DND-41 (cell line): Measurements from ENCODE around the gene MON1A.

Experiments
- ATAC-seq: fragments of 200-7000 bp; cut with Tn5 transposase; 3 replicates; pipeline ENCODE4 v1.9.1; 2021; ENCODE audit warnings: low read depth; ENCODE audit not compliant: insufficient read depth
- DNase-seq: peaks from one replicate; pipeline ENCODE4 v3.0.0-alpha.2; 2020
- H2AFZ ChIP-seq: 2 replicates; pipeline ENCODE4 v1.6.0; 2012; ENCODE audit warnings: low read depth, low read length
- H3K27ac ChIP-seq: 2 replicates; pipeline ENCODE4 v1.5.1; 2012; ENCODE audit warnings: low read length, inconsistent platforms
- H3K27me3 ChIP-seq: fragments of 200-600 bp; sonication (generic); 2 replicates; pipeline ENCODE4 v1.6.0; 2012; ENCODE audit warnings: low read length, mild to moderate bottlenecking, inconsistent platforms; ENCODE audit not compliant: insufficient read depth, poor library complexity
- H3K36me3 ChIP-seq: 2 replicates; pipeline ENCODE4 v1.5.1; 2012; ENCODE audit warnings: low read length, inconsistent platforms; ENCODE audit not compliant: insufficient read depth
- H3K4me1 ChIP-seq: 2 replicates; pipeline ENCODE4 v1.5.1; 2012; ENCODE audit warnings: mild to moderate bottlenecking, low read length; ENCODE audit not compliant: insufficient read depth
- H3K4me2 ChIP-seq: 2 replicates; pipeline ENCODE4 v1.6.0; 2012; ENCODE audit warnings: mild to moderate bottlenecking, moderate library complexity, low read length, inconsistent platforms; ENCODE audit not compliant: insufficient read depth
- H3K4me3 ChIP-seq, 2 experiments: fragments of 200-600 bp in 1 of 2; shearing (Covaris generic) in 1 of 2; 2 replicates each; pipeline ENCODE4 v1.5.1; 2012 to 2016; ENCODE audit warnings: inconsistent platforms in 2 of 2, low read length in 2 of 2, mild to moderate bottlenecking in 2 of 2, low read depth in 1 of 2, moderate library complexity in 1 of 2
- H3K79me2 ChIP-seq: 2 replicates; pipeline ENCODE4 v1.6.0; 2012; ENCODE audit warnings: low read length, inconsistent platforms; ENCODE audit not compliant: insufficient read depth
- H3K9ac ChIP-seq: 2 replicates; pipeline ENCODE4 v1.6.0; 2012; ENCODE audit warnings: low read depth, mild to moderate bottlenecking, inconsistent platforms, low read length, moderate library complexity
- H3K9me3 ChIP-seq: 2 replicates; pipeline ENCODE4 v1.5.1; 2012; ENCODE audit warnings: low read length, moderate library complexity, mild to moderate bottlenecking, inconsistent platforms; ENCODE audit not compliant: insufficient read depth, severe bottlenecking
- H4K20me1 ChIP-seq: 2 replicates; pipeline ENCODE4 v1.6.0; 2012; ENCODE audit warnings: low read length; ENCODE audit not compliant: insufficient read depth
- EZH2 ChIP-seq: IDR thresholded peaks from 3 replicates; pipeline ENCODE4 v1.6.1; 2012; ENCODE audit warnings: borderline replicate concordance, low read depth, mild to moderate bottlenecking, moderate library complexity, low read length, inconsistent platforms; ENCODE audit not compliant: severe bottlenecking
- TF ChIP-seq, protein P1 (sequence below): IDR thresholded peaks from 2 replicates; pipeline ENCODE4 v1.5.1; 2012; ENCODE audit warnings: borderline replicate concordance, low read length, moderate library complexity, mild to moderate bottlenecking; ENCODE audit not compliant: poor library complexity, severe bottlenecking; ENCODE audit errors: extremely low read depth

The MON1A gene

DNA sequence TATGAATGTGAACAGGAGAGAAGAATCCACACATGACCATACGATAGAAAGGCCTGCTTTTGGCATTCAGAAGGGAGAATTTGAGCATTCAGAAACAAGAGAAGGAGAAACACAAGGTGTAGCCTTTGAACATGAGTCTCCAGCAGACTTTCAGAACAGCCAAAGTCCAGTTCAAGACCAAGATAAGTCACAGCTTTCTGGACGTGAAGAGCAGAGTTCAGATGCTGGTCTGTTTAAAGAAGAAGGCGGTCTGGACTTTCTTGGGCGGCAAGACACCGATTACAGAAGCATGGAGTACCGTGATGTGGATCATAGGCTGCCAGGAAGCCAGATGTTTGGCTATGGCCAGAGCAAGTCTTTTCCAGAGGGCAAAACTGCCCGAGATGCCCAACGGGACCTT is 38.7 kb upstream of the MON1A start:
- no peaks in the 10 kb centered on the region for H3K27me3 ChIP-seq
- H3K9ac ChIP-seq: no peak overlapping the region
- H3K36me3 ChIP-seq: peaks cover 65% of the 10 kb centered on the region
- H3K27ac ChIP-seq: no peak overlapping the region
- no peaks in the 10 kb centered on the region for H3K4me1 ChIP-seq
- no peak overlapping the region for H3K4me2 ChIP-seq
- peaks cover 27% of the 10 kb centered on the region; the same call in 1 of the 2 replicates for H4K20me1 ChIP-seq
- no peak for DNase-seq
- H3K79me2 ChIP-seq: peaks cover 66% of the 10 kb centered on the region
- H3K9me3 ChIP-seq: no peaks in the 10 kb centered on the region
- no peak overlapping the region for H3K4me3 ChIP-seq
- ATAC-seq: no peak
- no peak overlapping the region for H2AFZ ChIP-seq
- TF ChIP-seq, protein P1, sequence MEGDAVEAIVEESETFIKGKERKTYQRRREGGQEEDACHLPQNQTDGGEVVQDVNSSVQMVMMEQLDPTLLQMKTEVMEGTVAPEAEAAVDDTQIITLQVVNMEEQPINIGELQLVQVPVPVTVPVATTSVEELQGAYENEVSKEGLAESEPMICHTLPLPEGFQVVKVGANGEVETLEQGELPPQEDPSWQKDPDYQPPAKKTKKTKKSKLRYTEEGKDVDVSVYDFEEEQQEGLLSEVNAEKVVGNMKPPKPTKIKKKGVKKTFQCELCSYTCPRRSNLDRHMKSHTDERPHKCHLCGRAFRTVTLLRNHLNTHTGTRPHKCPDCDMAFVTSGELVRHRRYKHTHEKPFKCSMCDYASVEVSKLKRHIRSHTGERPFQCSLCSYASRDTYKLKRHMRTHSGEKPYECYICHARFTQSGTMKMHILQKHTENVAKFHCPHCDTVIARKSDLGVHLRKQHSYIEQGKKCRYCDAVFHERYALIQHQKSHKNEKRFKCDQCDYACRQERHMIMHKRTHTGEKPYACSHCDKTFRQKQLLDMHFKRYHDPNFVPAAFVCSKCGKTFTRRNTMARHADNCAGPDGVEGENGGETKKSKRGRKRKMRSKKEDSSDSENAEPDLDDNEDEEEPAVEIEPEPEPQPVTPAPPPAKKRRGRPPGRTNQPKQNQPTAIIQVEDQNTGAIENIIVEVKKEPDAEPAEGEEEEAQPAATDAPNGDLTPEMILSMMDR: no peak
- no peak for TF ChIP-seq EZH2

GRCh38 chr3:49967291-49967690 is 37.7 kb upstream of the MON1A start:
- H3K36me3 ChIP-seq: peaks cover 55% of the 10 kb centered on the region
- no peaks in the 10 kb centered on the region for H3K9me3 ChIP-seq
- H3K4me1 ChIP-seq: no peaks in the 10 kb centered on the region
- H4K20me1 ChIP-seq: peaks cover 27% of the 10 kb centered on the region; the same call in 1 of the 2 replicates
- no peak overlapping the region for H2AFZ ChIP-seq
- H3K9ac ChIP-seq: no peak overlapping the region
- ATAC-seq (no peak), DNase-seq (no peak)
- H3K27me3 ChIP-seq: no peaks in the 10 kb centered on the region
- no peak overlapping the region for H3K4me3 ChIP-seq
- H3K27ac ChIP-seq: no peak overlapping the region
- peaks cover 76% of the 10 kb centered on the region for H3K79me2 ChIP-seq
- H3K4me2 ChIP-seq: no peak overlapping the region
- TF ChIP-seq, protein P1: no peak
- no peak for TF ChIP-seq EZH2

- peaks cover 47% of the 10 kb centered on the region for H3K36me3 ChIP-seq
- peaks cover 83% of the 10 kb centered on the region for H3K79me2 ChIP-seq
Measured at GRCh38 chr3:49966233-49966942, 36.8 kb upstream of the MON1A start.

DNA sequence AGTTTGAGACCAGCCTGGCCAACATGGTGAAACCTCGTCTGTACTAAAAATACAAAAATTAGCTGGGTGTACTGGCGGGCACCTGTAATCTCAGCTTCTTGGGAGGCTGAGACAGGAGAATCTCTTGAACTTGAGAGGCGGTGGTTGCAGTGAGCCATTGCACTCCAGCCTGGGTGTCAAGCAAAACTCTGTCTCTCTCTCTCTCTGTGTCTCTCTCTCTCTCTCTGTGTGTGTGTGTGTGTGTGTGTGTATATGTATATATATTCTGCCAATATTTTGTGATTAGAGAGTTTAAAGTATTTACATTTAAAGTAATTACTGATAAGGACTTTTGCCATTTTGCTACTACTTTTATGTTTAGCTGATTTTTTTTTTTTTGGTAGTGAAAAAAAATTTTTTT is 26.0 kb upstream of the MON1A start:
- Histone ChIP-seq H3K27ac (no peak overlapping the region), H3K36me3 (no peaks in the 10 kb centered on the region), H3K4me1 (no peaks in the 10 kb centered on the region), H4K20me1 (peaks cover 49% of the 10 kb centered on the region; the same call in 1 of the 2 replicates), H3K9me3 (no peaks in the 10 kb centered on the region), H3K4me2 (no peak overlapping the region), H3K27me3 (no peaks in the 10 kb centered on the region), H3K9ac (no peak overlapping the region), H3K4me3 (no peak overlapping the region), H3K79me2 (peaks cover 95% of the 10 kb centered on the region), H2AFZ (no peak overlapping the region)
- TF ChIP-seq, protein P1: no peak
- TF ChIP-seq EZH2: no peak
- DNase-seq: no peak
- ATAC-seq: no peak

More at GRCh38 chr3:49966233-49966942, 36.8 kb upstream of the MON1A start:
- no peak overlapping the region for H3K27ac ChIP-seq
- H2AFZ ChIP-seq: no peak overlapping the region
- no peak for TF ChIP-seq EZH2
- H3K9ac ChIP-seq: no peak overlapping the region
- no peak overlapping the region for H3K4me3 ChIP-seq
- H3K4me1 ChIP-seq: no peaks in the 10 kb centered on the region
- no peak for DNase-seq
- peaks cover 27% of the 10 kb centered on the region; the same call in 1 of the 2 replicates for H4K20me1 ChIP-seq
- no peak for ATAC-seq
- H3K9me3 ChIP-seq: no peaks in the 10 kb centered on the region
- no peaks in the 10 kb centered on the region for H3K27me3 ChIP-seq
- no peak overlapping the region for H3K4me2 ChIP-seq
